Nephron progenitor cell (in vitro differentiated cells): Measurements from ENCODE around the gene ZFP57.

ENCODE experiments used
- DNase-seq: peaks from one replicate; pipeline ENCODE4 v3.0.0; 2021
- H3K27ac Mint-ChIP-seq: 2 replicates; pipeline ENCODE4 v1.8.0; 2021; ENCODE audit warnings: mild to moderate bottlenecking, moderate library complexity, mixed read lengths
- H3K27me3 Mint-ChIP-seq: 2 replicates; pipeline ENCODE4 v1.8.0; 2021; ENCODE audit warnings: mild to moderate bottlenecking, low read depth, mixed read lengths; ENCODE audit not compliant: poor library complexity
- H3K36me3 Mint-ChIP-seq: 2 replicates; pipeline ENCODE4 v1.8.0; 2021; ENCODE audit warnings: low read depth, mixed read lengths
- H3K4me1 Mint-ChIP-seq: 2 replicates; pipeline ENCODE4 v1.8.0; 2021; ENCODE audit warnings: mixed read lengths
- H3K4me3 Mint-ChIP-seq: 2 replicates; pipeline ENCODE4 v1.8.0; 2021; ENCODE audit warnings: mild to moderate bottlenecking, moderate library complexity, mixed read lengths
- H3K9me3 Mint-ChIP-seq: 2 replicates; pipeline ENCODE4 v1.8.0; 2021; ENCODE audit warnings: mild to moderate bottlenecking, moderate library complexity, mixed read lengths
- CTCF ChIP-seq: fragments of 200-600 bp; sonication (generic); IDR thresholded peaks from 2 replicates; pipeline ENCODE4 v1.5.0; 2021; ENCODE audit warnings: antibody characterized with exemption

The ZFP57 gene

GRCh38 chr6:29680904-29681303, at the start of gene ZFP57:
Gene ZFP57, minus strand, starts transcription at chr6:29681152. Its CDS starts 4,149 bp downstream, at chr6:29677003.
- Mint-ChIP-seq H3K27ac (no peak within 1 kb of the TSS), H3K27me3 (peaks cover 20% of the 10 kb centered on the region), H3K9me3 (peaks cover 15% of the 10 kb centered on the region), H3K4me1 (peaks cover 5% of the 10 kb centered on the region), H3K36me3 (no peaks in the 10 kb centered on the region), H3K4me3 (no peak within 1 kb of the TSS)
- TF ChIP-seq CTCF = no peak
- DNase-seq = no peak

- TF ChIP-seq CTCF = no peak
- H3K9me3 Mint-ChIP-seq = peaks cover 3% of the 10 kb centered on the region
- H3K27ac Mint-ChIP-seq = no peak overlapping the region
- H3K4me3 Mint-ChIP-seq = no peak overlapping the region
- no peak for DNase-seq
- no peaks in the 10 kb centered on the region for H3K36me3 Mint-ChIP-seq
- H3K27me3 Mint-ChIP-seq = peaks cover 83% of the 10 kb centered on the region
- H3K4me1 Mint-ChIP-seq = no peaks in the 10 kb centered on the region
Measured at GRCh38 chr6:29730575-29731126, 49.7 kb upstream of the ZFP57 start.

- Mint-ChIP-seq H3K4me1 (no peaks in the 10 kb centered on the region), H3K27ac (no peak overlapping the region), H3K9me3 (no peaks in the 10 kb centered on the region), H3K4me3 (no peak overlapping the region), H3K36me3 (no peaks in the 10 kb centered on the region), H3K27me3 (peaks cover 91% of the 10 kb centered on the region)
- no peak for TF ChIP-seq CTCF
- no peak for DNase-seq
Measured at GRCh38 chr6:29729774-29730328, 48.9 kb upstream of the ZFP57 start.

GRCh38 chr6:29728875-29729270, 47.9 kb upstream of the ZFP57 start:
- Mint-ChIP-seq H3K4me3 (no peak overlapping the region), H3K36me3 (no peaks in the 10 kb centered on the region), H3K27ac (no peak overlapping the region), H3K9me3 (no peaks in the 10 kb centered on the region), H3K4me1 (no peaks in the 10 kb centered on the region), H3K27me3 (peaks cover 93% of the 10 kb centered on the region)
- TF ChIP-seq CTCF = no peak
- no peak for DNase-seq

GRCh38 chr6:29728173-29728874, 47.4 kb upstream of the ZFP57 start:
- no peak for DNase-seq
- Mint-ChIP-seq H3K4me1 (no peaks in the 10 kb centered on the region), H3K27me3 (peaks cover 93% of the 10 kb centered on the region), H3K4me3 (no peak overlapping the region), H3K36me3 (no peaks in the 10 kb centered on the region), H3K27ac (no peak overlapping the region), H3K9me3 (no peaks in the 10 kb centered on the region)
- TF ChIP-seq CTCF = no peak
